ENCODE data around the gene POU2F1.

The POU2F1 gene

DNA sequence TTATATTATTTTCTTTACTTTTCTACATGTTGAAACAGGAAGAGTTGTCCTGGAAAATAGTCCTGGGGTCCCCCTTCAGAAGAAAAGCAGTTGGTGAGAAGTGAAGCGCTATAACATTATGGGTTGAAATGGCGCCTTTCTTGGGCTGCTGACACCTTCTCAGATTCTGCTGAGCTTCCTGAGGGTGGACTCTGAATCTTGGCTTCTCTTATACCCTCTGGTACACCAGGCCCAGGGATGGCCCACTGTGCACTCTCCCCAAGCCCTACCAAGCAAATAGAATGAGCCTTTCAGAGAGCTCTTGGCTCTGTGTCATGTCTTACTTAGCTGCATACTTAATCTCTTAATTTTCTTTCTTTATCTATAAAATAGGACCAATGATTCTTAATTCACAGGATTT lies 255.4 kb downstream of the POU2F1 start:
- DNase-seq = no peak
